ENCODE measurements around the gene RAI1.
"Not testable (repeated sequence)": the region's sequence is repeated elsewhere in the genome, so short reads cannot be mapped to it uniquely, and the experiment has no call there.

Gene RAI1

GRCh38 chr17:17807440-17807839 is 126.2 kb downstream of the RAI1 start:
- DNase-seq, result no peak

GRCh38 chr17:17808200-17808599 is 126.9 kb downstream of the RAI1 start:
- not testable (repeated sequence) for DNase-seq

GRCh38 chr17:17808706-17809432 is 127.6 kb downstream of the RAI1 start:
- no peak for DNase-seq

GRCh38 chr17:17809531-17810083 is 128.3 kb downstream of the RAI1 start:
- no peak for DNase-seq

GRCh38 chr17:17810084-17810894 is 129.0 kb downstream of the RAI1 start:
- no peak for DNase-seq

- no peak for DNase-seq
Observed at GRCh38 chr17:17810895-17811248, 129.6 kb downstream of the RAI1 start.

- no peak for DNase-seq
Observed at GRCh38 chr17:17811381-17812210, 130.3 kb downstream of the RAI1 start.

- DNase-seq, result no peak
Observed at GRCh38 chr17:17812211-17813054, 131.2 kb downstream of the RAI1 start.

GRCh38 chr17:17813055-17813724 is 131.9 kb downstream of the RAI1 start:
- no peak for DNase-seq

GRCh38 chr17:17813725-17814095 is 132.5 kb downstream of the RAI1 start:
- DNase-seq, result no peak

- no peak for DNase-seq
Observed at GRCh38 chr17:17814162-17815061, 133.2 kb downstream of the RAI1 start.

GRCh38 chr17:17815062-17815406 is 133.8 kb downstream of the RAI1 start:
- DNase-seq, result no peak

GRCh38 chr17:17815436-17816200 is 134.4 kb downstream of the RAI1 start:
- no peak for DNase-seq

- DNase-seq, result no peak
Observed at GRCh38 chr17:17816240-17816814, 135.1 kb downstream of the RAI1 start.

- no peak for DNase-seq
Observed at GRCh38 chr17:17816831-17817551, 135.7 kb downstream of the RAI1 start.

- DNase-seq, result no peak
Observed at GRCh38 chr17:17817552-17817947, 136.3 kb downstream of the RAI1 start.

GRCh38 chr17:17818088-17818526 is 136.8 kb downstream of the RAI1 start:
- no peak for DNase-seq

- no peak for DNase-seq
Observed at GRCh38 chr17:17819111-17819510, 137.9 kb downstream of the RAI1 start.

GRCh38 chr17:17819561-17819995 is 138.3 kb downstream of the RAI1 start:
- DNase-seq, result no peak

Measured in NCI-H748 treated with DMSO at 0.1 percent for 48 hours (cell line).